OCI-LY7 (cell line): Measurements from ENCODE around the gene TRHDE. TPM values are rescaled to one million over a fixed set of nuclear protein-coding genes. Genes with fewer than 3 reads are reported as not detected.

Experiments
- BruUV-seq: library from RNA; stranded (reverse); fragments of 400-500 nt; replicated peaks from 2 replicates; lab custom pipeline; 2021; lab: Mats Ljungman, UMichigan
- CTCF ChIA-PET: fragments of 300-600 bp; sonication (Branson Sonifier 250); formaldehyde crosslinking; loops from one replicate; lab custom pipeline; 2022; ENCODE audit warnings: antibody characterized with exemption; ENCODE audit not compliant: unreplicated experiment; lab: Charles Lee
- POLR2A ChIA-PET: fragments of 300-600 bp; sonication (Branson Sonifier 250); formaldehyde crosslinking; loops from one replicate; lab custom pipeline; 2022; ENCODE audit warnings: antibody characterized with exemption; lab: Charles Lee
- DNase-seq: peaks from one replicate; pipeline ENCODE4 v3.0.0-alpha.2; 2015; ENCODE audit warnings: low spot score
- H2AFZ ChIP-seq: fragments of 200-600 bp; sonication (generic), shearing (Covaris generic); 2 replicates; pipeline ENCODE4 v1.6.1; 2014; ENCODE audit warnings: mild to moderate bottlenecking, antibody characterized with exemption, low read length, moderate library complexity
- H3K27ac ChIP-seq: fragments of 200-600 bp; sonication (generic); 2 replicates; pipeline ENCODE4 v1.5.1; 2014; ENCODE audit warnings: mixed run types, low read depth, mild to moderate bottlenecking, moderate library complexity, low read length, inconsistent platforms; ENCODE audit not compliant: poor library complexity, severe bottlenecking
- H3K36me3 ChIP-seq: fragments of 200-600 bp; sonication (generic); 2 replicates; pipeline ENCODE4 v1.6.1; 2014; ENCODE audit warnings: mild to moderate bottlenecking, antibody characterized with exemption, low read length, moderate library complexity, mixed read lengths; ENCODE audit not compliant: insufficient read depth
- H3K4me1 ChIP-seq: fragments of 200-600 bp; sonication (generic); 2 replicates; pipeline ENCODE4 v1.5.1; 2014; ENCODE audit warnings: mild to moderate bottlenecking, low read length; ENCODE audit not compliant: insufficient read depth, poor library complexity, severe bottlenecking
- H3K4me2 ChIP-seq: fragments of 200-600 bp; sonication (generic); 2 replicates; pipeline ENCODE4 v1.6.1; 2014; ENCODE audit warnings: mild to moderate bottlenecking, low read length
- H3K4me3 ChIP-seq: fragments of 200-600 bp; sonication (generic); 2 replicates; pipeline ENCODE4 v1.5.1; 2014; ENCODE audit warnings: mild to moderate bottlenecking, low read depth, low read length; ENCODE audit not compliant: poor library complexity, severe bottlenecking
- H3K79me2 ChIP-seq: fragments of 200-600 bp; sonication (generic); 2 replicates; pipeline ENCODE4 v1.6.1; 2016; ENCODE audit warnings: low read depth, mild to moderate bottlenecking, low read length, moderate library complexity, mixed read lengths; ENCODE audit not compliant: insufficient read depth
- H3K9me2 ChIP-seq: fragments of 200-600 bp; sonication (generic); 2 replicates; pipeline ENCODE4 v1.6.1; 2016; ENCODE audit warnings: mild to moderate bottlenecking, low read length, mixed read lengths; ENCODE audit not compliant: insufficient read depth
- H3K9me3 ChIP-seq: fragments of 200-600 bp; sonication (generic); 2 replicates; pipeline ENCODE4 v1.6.1; 2014; ENCODE audit warnings: mild to moderate bottlenecking, mixed run types, low read length, mixed read lengths
- H4K20me1 ChIP-seq: fragments of 200-600 bp; sonication (generic); 2 replicates; pipeline ENCODE4 v1.6.1; 2014; ENCODE audit warnings: mild to moderate bottlenecking, antibody characterized with exemption, low read length, moderate library complexity, mixed read lengths; ENCODE audit not compliant: insufficient read depth
- EZH2phosphoT487 ChIP-seq: fragments of 200-600 bp; sonication (generic); IDR thresholded peaks from 2 replicates; pipeline ENCODE4 v1.6.1; 2018; ENCODE audit warnings: low read depth, borderline replicate concordance, mild to moderate bottlenecking, mixed run types, antibody characterized with exemption, low read length, moderate library complexity, mixed read lengths
- intact Hi-C: fragments of 100-400 bp; cut with micrococcal nuclease; formaldehyde crosslinking; loops from one replicate; pipeline ENCODE4 v1.10.0; 2022; ENCODE audit not compliant: unreplicated experiment
- total RNA-seq, 2 experiments: library from RNA; depleted of rRNA in 1 of 2; stranded (reverse); fragments of >200 nt in 1 of 2; shearing (Covaris generic) in 1 of 2; gene quantifications; 2 replicates each; pipeline ENCODE4 v1.2.3, GENCODE V29; 2014 to 2022
- TF ChIP-seq, protein P1 (sequence below): fragments of 200-600 bp; sonication (generic); conservative IDR thresholded peaks from 2 replicates; pipeline ENCODE4 v1.5.1; 2014; ENCODE audit warnings: mild to moderate bottlenecking, antibody characterized with exemption, low read length, moderate library complexity, mixed read lengths

TRHDE gene
- total RNA-seq, 2 experiments from 2014 or later = not detected

DNA sequence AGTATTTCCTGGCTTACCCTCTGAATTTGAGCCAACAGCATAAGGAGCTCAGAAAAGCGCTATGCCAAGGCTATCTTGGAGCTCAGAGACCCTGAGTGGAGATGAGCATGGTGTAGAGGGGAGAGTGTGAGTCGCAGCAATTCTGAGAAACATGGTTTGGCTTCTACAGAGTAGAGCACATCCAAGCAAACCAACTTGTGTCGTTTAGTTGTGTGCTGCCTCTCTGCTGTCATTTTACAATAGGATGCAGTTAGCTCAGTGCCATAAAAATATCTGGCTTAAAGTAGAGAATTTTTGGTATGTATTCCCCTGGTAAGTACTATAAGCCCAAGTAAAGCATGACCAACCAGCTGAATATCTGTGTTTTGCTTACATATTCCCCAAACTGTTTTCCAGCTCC is 249.2 kb downstream of the TRHDE start:
- H3K36me3 ChIP-seq = no peaks in the 10 kb centered on the region
- no peak overlapping the region for H3K4me2 ChIP-seq
- no peaks in the 10 kb centered on the region for H3K9me2 ChIP-seq
- no peaks in the 10 kb centered on the region for H3K79me2 ChIP-seq
- peaks cover 28% of the 10 kb centered on the region for H3K4me1 ChIP-seq
- H3K9me3 ChIP-seq = no peaks in the 10 kb centered on the region
- CTCF ChIA-PET = no interaction called here
- intact Hi-C loops = no loop called here
- TF ChIP-seq, protein P1, sequence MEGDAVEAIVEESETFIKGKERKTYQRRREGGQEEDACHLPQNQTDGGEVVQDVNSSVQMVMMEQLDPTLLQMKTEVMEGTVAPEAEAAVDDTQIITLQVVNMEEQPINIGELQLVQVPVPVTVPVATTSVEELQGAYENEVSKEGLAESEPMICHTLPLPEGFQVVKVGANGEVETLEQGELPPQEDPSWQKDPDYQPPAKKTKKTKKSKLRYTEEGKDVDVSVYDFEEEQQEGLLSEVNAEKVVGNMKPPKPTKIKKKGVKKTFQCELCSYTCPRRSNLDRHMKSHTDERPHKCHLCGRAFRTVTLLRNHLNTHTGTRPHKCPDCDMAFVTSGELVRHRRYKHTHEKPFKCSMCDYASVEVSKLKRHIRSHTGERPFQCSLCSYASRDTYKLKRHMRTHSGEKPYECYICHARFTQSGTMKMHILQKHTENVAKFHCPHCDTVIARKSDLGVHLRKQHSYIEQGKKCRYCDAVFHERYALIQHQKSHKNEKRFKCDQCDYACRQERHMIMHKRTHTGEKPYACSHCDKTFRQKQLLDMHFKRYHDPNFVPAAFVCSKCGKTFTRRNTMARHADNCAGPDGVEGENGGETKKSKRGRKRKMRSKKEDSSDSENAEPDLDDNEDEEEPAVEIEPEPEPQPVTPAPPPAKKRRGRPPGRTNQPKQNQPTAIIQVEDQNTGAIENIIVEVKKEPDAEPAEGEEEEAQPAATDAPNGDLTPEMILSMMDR = no peak
- H3K4me3 ChIP-seq = no peak overlapping the region
- POLR2A ChIA-PET = interaction anchor here (0.7 to 1.0 kb wide), 3 partner anchors 10 to 1426 kb away, joined by 3 to 4 read pairs (median 3); no protein-coding TSS in a partner anchor
- no TSS peak for BruUV-seq
- no peaks in the 10 kb centered on the region for H4K20me1 ChIP-seq
- peak overlapping the region; percentile 27 for H2AFZ ChIP-seq
- no peak for DNase-seq
- H3K27ac ChIP-seq = no peak overlapping the region

DNA sequence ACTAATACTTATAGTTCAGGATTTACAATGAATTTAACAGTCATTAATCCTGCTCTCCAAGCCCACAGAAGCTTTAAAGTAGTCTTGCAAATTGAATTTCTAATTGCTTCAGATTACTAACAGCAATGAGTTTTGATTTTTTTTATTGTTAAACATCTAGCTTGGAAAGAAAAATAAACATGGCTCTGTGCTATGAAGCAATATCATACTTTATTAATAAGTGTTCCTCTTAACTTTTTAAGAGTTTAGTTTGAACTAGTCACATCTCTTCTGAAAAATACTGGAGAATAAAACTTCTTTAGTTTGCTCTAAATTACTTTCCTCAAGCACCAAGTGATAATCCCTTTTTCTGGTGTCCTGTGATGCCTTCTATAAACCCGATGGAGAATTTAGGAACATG is 250.2 kb downstream of the TRHDE start:
- Histone ChIP-seq H4K20me1 (no peaks in the 10 kb centered on the region), H3K4me2 (peak overlapping the region; percentile 60; the same call in 1 of the 2 replicates), H3K27ac (no peak overlapping the region), H3K4me3 (no peak overlapping the region), H2AFZ (peak overlapping the region; percentile 97; the same call in 1 of the 2 replicates), H3K9me2 (no peaks in the 10 kb centered on the region), H3K4me1 (peaks cover 28% of the 10 kb centered on the region), H3K79me2 (no peaks in the 10 kb centered on the region), H3K36me3 (no peaks in the 10 kb centered on the region), H3K9me3 (no peaks in the 10 kb centered on the region)
- TF ChIP-seq, protein P1 = no peak
- ChIA-PET POLR2A (interaction anchor here (1.0 kb wide), 1 partner anchor 20 kb away, joined by 3 read pairs; no protein-coding TSS in a partner anchor), CTCF (no interaction called here)
- BruUV-seq = no TSS peak
- intact Hi-C loops = no loop called here
- DNase-seq = no peak

DNA sequence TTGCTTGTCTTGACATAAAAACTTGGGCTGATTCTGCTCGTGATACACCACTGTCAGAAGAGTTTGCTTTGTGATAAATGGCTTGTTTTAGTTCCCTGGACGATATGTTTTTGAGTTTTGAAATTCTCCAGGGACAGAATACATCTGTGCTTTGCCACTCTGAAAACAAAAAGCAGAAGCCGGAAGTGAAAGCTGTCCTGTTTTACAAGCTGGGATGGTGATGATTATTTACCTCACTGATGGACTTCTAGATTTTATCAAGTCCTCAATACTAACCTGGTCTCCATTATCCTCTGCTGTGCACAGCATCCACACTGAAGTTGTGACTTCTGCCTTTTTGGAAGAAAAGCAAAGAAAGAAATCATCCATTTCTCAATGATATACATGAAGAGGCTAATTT is 251.6 kb downstream of the TRHDE start:
- Histone ChIP-seq H3K4me3 (peak overlapping the region; percentile 30), H3K4me1 (peaks cover 28% of the 10 kb centered on the region), H2AFZ (peak overlapping the region; percentile 97), H3K79me2 (no peaks in the 10 kb centered on the region), H3K27ac (peak overlapping the region; percentile 60), H3K36me3 (no peaks in the 10 kb centered on the region), H3K9me3 (no peaks in the 10 kb centered on the region), H4K20me1 (no peaks in the 10 kb centered on the region), H3K4me2 (peak overlapping the region; percentile 60), H3K9me2 (no peaks in the 10 kb centered on the region)
- no TSS peak for BruUV-seq
- no peak for TF ChIP-seq EZH2phosphoT487
- TF ChIP-seq, protein P1 = no peak
- ChIA-PET CTCF (no interaction called here), POLR2A (interaction anchor here (0.5 to 0.7 kb wide), 2 partner anchors 13 to 532 kb away, joined by 3 to 4 read pairs; no protein-coding TSS in a partner anchor)
- peak; percentile 81 for DNase-seq
- intact Hi-C loops = no loop called here
